NCI-H510A (cell line): ENCODE measurements around the gene NDUFB10.
"Not testable (repeated sequence)": the region's sequence is repeated elsewhere in the genome, so short reads cannot be mapped to it uniquely, and the experiment has no call there.

Source experiments
- DNase-seq: peaks from one replicate; lab custom pipeline; 2025; lab: John Stamatoyannopoulos, UW

The NDUFB10 gene

GRCh38 chr16:1946495-1947368 lies 12.6 kb upstream of the NDUFB10 start:
- DNase-seq, result no peak

GRCh38 chr16:1947369-1947670 lies 12.0 kb upstream of the NDUFB10 start:
- no peak for DNase-seq

- no peak for DNase-seq
Observed at GRCh38 chr16:1949507-1949906, 9.8 kb upstream of the NDUFB10 start.

- no peak for DNase-seq
Observed at GRCh38 chr16:1950047-1950446, 9.3 kb upstream of the NDUFB10 start.

- DNase-seq, result no peak
Observed at GRCh38 chr16:1950559-1950958, 8.8 kb upstream of the NDUFB10 start.

- no peak for DNase-seq
Observed at GRCh38 chr16:1953734-1954133, 5.6 kb upstream of the NDUFB10 start.

- not testable (repeated sequence) for DNase-seq
Observed at GRCh38 chr16:1957434-1958142, 1.8 kb upstream of the NDUFB10 start.

GRCh38 chr16:1958143-1958491 lies 1.2 kb upstream of the NDUFB10 start:
- DNase-seq, result not testable (repeated sequence)

GRCh38 chr16:1958715-1959268 lies 546 bp upstream of the NDUFB10 start:
- DNase-seq, result no peak

GRCh38 chr16:1960665-1961630 lies 1.6 kb downstream of the NDUFB10 start:
- no peak for DNase-seq

- DNase-seq, result no peak
Observed at GRCh38 chr16:1961651-1962067, 2.3 kb downstream of the NDUFB10 start.

GRCh38 chr16:1962161-1963153 lies 3.1 kb downstream of the NDUFB10 start:
- not testable (repeated sequence) for DNase-seq

GRCh38 chr16:1963806-1964505 lies 4.6 kb downstream of the NDUFB10 start:
- DNase-seq, result no peak

GRCh38 chr16:1964506-1965395 lies 5.4 kb downstream of the NDUFB10 start, which contains the start of gene RPS2:
Gene RPS2 (minus strand): TSS chr16:1964826. CDS start chr16:1964625, 201 bp downstream.
- peak; percentile 90 for DNase-seq

- no peak for DNase-seq
Observed at GRCh38 chr16:1965396-1966001, 6.2 kb downstream of the NDUFB10 start.

GRCh38 chr16:1966460-1966859 lies 7.1 kb downstream of the NDUFB10 start, which contains the start of gene RNF151:
Gene RNF151 (plus strand): TSS chr16:1966856. CDS start chr16:1966882, 26 bp downstream.
- DNase-seq, result no peak

GRCh38 chr16:1968146-1968953 lies 9.0 kb downstream of the NDUFB10 start:
- no peak for DNase-seq
